HS-27A (cell line): ENCODE results near the gene APOL6.

Source experiments
- DNase-seq: peaks from one replicate; pipeline ENCODE4 v3.0.0-alpha.2; 2012; ENCODE audit warnings: low read depth, missing footprints

Gene APOL6

DNA sequence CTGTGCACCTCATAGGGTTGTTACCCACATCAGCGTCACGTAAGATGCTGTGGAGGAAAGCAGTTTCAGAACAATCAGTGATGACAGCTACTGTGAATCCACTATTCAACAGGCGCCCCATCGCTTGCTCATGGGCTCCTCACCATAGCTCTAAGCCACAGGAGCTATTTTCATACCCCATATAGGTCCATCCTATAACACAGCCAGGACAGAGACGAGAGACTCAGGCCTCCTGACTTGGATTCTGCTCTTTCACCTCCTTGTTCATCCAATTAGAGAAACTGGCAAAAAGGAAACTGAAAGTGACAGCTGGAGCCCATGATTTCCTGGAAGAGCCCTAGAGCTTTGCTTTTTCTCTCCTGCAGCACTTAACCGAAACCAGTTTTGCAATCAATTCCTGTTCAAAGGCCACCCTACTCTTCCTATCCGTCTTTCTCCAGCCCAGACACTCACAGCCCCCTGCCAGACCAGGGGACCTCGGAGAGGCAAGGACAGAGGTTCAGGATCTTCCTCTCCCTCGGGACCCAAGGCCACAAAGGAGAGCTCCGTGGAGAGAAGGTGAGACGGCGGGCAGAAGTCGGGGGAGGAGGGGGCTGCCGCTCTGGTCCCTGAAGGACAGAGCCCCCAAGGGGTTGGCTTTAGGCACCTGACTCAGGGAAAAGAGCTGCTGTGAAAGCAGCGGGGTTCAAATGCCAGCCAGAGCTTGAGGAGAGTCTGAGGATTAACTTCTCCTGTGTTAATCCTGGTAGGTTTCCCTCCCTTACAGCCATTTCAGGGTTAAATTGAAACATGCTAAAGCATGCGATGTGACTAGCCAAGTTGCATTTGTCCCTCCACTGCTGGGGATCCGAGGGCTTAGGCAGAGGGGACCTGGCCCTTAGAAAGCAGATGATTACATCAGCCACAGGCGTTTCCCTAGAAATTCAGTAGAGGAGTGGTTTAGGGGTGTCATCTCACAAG lies at the start of gene APOL6:
APOL6 (plus strand) TSS at position 381 of the 960 bp plus-strand sequence. CDS start 7,980 bp downstream, outside the sequence.
- DNase-seq: no peak

- DNase-seq: no peak
Observed at GRCh38 chr22:35599364-35599763, 48.9 kb upstream of the APOL6 start.

DNA sequence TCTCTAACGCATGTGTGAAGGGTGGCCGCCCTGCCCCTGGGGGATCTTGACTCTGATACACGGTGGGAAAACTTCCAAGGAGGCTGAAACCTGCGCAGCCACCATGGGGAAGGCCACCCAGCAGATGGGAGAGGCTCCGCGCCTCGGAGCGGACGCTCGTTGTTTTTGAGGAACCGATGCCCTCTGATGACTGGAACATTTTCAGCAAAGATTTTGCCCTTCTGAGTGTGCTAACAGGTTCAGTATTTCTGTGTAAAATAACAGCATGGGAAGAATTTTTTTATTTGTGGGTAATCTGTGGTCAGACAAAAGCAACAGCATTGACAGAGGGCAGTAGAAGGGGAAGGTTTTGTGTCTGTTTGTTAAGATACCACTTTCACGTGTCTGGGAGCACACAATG lies 47.8 kb upstream of the APOL6 start:
- DNase-seq: no peak

GRCh38 chr22:35601013-35601580 lies 47.1 kb upstream of the APOL6 start:
- DNase-seq: no peak

- no peak for DNase-seq
Observed at GRCh38 chr22:35601743-35602615, 46.3 kb upstream of the APOL6 start.

DNA sequence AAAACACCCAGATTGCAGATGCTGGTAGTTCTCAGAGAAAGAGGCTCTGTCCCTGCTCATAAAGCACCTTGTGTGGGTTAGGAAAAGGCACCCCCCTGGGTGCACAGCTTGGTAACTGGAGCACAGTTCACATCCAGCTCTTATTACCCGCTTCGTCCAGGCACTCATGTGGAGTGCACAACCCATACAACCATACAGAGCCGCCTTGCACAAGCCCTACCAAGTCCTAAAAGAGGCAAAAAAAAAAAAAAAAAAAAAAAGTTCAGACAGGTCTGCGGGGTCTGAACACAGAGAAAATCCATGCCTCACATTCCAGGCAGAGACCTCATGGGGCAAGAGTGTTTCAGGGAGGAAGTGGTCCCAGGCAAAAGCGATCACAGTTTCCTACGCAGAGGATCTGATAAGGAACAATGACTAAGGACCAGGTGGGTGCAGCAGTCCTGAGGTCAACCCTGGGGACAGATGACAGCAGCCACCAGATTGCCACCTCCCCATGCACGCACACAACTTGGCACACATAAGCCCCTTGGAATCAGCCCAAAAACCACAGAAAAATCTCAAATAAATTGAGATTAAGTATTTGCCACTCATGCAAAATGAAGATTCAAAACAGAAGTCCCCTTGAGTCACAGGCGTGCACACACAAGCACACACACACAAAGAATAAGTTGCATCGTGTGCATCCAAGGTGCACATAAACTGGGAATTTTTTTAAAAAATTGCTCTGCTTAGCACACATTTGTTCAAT lies 43.5 kb upstream of the APOL6 start:
- DNase-seq: no peak

DNA sequence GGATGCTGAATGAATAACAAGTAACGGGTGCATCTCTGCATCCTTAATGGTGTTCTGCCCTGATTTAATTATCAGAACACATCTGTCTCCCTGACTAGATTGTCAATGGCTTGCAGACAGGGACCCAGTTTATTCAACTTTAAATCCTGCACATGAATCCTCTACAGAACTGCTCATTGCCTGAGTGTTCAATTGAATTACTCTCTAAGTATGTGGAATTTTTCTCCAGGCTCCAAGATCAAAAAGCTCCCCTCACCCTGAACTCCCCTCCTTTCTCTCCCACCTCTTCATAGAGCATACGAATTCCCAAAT lies 42.9 kb upstream of the APOL6 start:
- DNase-seq: no peak

DNA sequence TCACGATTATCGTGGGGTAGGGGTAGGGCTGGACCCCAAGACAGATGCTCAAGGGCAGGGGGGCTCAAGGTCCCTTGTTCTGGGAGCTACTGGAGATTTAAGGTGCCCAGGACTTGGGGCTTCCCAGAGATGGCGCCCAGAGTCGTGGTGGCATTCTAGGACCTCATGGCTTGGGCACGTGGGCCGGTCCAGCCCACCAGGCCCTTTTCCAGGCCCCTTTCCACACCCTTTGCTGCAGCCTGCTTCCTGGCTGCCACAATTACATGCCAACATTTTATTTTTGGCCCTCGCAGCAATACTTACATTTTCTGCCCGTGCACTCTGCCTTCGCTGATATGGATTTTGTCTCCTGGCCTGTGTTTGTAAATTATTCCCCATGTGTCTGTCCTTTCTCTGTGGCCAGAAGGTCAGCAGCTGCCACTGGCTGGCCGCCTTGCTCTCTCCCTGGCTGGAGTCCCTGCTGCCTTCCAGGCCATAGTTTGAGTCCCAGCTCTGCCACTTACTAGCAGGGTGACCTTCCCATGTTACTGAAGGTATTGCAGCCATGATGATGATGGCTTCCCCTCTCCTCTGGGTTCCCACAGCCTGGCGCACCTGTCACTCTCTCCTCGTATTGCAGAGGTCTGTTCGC lies 42.3 kb upstream of the APOL6 start:
- DNase-seq: no peak

DNA sequence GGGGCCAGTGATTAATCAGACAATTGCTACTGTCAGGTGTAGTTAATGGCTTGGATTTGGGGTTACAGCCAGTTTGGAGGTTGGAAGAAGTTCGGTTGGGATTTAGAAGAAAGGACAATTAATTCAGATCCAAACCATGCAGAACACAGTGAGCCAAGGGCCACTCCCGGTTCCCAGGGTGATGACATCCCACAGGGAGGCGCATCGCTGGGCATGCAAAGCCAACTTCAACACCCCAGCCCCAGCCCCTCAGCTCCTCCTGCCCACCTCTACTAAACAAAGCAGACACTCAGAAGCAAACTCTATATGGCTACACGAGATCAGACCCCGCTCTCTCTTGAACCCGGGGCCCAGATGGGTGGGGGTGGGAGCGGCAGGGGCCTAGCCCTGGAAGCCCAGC lies 41.3 kb upstream of the APOL6 start:
- no peak for DNase-seq

- DNase-seq: no peak
Observed at GRCh38 chr22:35608088-35608487, 40.2 kb upstream of the APOL6 start.

DNA sequence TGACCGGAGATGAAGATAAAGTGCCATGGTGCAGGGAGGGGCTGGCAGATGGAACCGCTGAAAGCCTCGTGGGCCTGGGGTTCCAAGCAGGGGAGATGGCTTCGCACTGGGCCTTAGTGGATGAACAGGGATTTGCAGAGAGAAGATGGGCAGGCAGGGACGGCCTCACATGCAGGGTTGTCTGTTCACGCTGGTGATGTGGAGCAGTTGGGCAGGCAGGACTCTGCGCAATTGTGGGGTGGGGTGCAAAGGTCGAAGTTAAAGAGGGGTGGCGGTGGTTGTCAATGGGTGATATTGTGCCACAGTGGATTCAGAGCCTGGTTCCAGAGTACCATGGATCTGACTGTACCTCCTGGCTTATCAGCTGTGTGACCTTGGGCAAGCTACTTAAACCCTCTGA lies 39.0 kb upstream of the APOL6 start:
- DNase-seq: no peak

GRCh38 chr22:35609761-35610160 lies 38.5 kb upstream of the APOL6 start:
- DNase-seq: no peak

DNA sequence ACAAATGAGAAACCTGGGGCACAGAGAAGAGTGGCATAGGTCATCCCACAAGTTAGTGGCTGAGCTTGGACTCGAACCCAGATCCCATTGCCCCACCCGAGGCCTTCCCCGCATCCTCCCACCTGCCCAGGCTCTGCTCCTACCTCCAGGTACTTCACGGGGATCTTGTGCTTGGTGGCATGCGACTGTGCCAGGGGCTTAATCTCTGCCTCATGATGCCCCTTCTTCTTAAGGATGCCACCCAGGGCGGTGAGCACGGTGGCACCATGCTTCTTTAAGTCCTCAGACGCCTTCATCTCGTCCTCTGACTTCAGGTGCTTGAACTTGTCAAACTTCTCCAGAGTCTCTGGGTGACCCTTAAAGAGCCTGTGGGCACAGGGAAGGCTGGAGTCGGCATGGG lies 37.5 kb upstream of the APOL6 start:
- DNase-seq: no peak

DNA sequence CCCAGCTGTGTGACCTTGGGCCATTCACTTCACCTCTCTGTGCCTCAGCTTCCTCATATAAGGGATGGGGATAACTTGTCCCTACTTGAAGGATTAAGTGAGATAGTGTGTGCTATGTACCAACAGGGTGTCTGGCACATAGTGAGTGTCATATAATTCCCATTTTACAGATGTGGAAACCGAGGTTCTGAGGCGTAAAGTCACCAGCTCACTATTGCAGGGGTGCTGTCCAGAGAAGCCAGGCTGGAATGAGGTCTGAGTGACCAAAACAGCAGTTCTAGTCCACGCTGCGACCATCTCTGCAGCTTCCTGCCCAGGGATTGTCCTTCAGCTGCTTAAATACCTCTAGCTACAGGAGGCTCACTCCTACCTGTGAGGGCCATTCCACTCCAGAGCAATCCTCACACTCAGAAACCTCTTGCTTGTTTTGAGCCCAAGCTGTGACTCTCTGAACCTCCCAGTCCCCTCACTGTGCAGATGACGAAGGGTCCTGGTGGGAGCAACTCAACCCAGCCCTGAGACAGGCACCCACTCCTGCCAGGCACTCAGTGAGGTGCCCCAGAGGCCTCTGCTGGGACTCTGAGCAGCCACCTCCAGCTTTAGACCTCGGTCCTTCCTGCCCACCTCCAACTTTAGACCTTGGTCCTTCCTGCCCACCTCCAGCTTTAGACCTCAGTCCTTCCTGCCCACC lies 36.9 kb upstream of the APOL6 start:
- no peak for DNase-seq

DNA sequence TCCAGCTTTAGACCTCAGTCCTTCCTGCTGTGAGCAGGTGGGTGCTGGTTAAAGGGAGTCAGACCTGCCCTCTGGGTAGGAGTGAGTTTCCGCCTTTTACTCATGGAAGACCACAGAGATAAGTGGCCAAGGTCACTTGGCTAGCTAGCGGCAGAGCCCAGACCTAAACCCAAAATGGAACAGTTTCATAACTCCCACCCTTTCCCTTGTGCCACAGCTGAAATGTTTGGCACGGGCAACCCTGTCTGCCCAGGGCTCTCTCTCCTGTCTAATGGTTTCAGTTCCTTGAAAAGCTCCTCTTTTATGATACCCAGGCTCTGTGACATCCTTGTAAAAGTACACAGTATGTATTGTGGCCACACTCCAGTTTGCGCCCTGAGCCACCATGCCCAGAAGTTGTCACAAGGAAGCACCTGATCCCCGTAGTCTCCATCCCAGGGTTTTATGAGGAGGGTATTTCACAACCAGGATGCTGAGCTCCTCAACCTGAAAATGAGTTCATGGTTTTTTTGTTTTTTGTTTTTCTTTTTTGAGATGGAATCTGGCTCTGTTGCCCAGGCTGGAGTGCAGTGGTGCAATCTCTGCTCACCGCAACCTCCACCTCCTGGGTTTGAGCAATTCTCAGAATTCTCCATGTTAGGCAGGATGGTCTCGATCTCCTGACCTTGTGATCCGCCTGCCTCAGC lies 36.2 kb upstream of the APOL6 start:
- DNase-seq: no peak

DNA sequence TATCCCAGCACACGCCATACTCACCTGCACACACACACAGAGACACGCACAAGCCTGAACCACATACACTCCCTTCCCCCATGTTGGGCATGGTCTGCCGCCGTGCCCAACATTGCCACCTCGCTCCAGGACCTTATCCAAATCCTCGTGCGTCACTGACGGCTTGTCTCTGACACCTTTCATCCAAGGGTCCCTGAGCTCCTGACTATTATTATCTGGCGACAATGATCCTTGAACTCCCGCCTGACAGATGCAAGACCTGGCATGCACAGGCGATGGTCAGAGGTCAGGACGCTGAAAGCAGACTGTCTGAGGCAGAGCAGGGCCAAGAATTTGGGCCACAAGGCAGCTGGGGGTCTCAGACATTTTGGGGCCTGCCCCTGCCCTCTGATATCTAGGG lies 35.3 kb upstream of the APOL6 start:
- no peak for DNase-seq

- no peak for DNase-seq
Observed at GRCh38 chr22:35614404-35614803, 33.8 kb upstream of the APOL6 start.

- DNase-seq: no peak
Observed at GRCh38 chr22:35615156-35615555, 33.1 kb upstream of the APOL6 start.

GRCh38 chr22:35616043-35616442 lies 32.2 kb upstream of the APOL6 start:
- no peak for DNase-seq

DNA sequence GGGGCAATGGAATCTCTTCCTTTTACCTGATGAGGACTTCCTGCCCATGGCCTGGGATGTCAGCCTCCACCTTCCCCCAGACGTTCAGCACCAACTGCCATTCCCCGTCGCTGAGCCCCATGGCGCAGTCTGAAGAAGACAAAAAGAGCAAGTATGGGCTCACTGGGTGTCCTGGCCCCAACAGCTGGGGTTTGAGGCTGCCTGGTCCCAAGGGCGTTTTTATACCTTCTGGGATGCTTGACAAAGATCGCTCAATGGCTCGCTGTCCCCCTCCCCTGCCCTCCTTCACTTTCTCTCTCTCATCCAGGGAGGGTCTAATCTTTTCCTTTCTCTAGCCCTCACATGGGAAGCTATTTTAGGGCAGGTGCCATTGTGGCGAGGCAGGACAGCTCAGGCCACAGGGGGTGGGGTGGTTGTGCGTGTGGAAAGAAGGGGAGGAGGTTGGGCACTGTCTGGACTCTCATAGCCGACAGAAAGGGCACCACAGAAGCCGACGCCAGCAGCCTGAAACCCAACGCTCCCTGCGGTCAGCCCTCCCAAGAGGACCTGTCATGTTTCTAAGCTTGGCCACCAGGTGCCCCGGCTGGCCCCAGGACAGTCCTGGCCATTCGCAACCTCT lies 31.0 kb upstream of the APOL6 start, which contains the start of gene MB:
MB (minus strand) TSS at position 193 of the 619 bp plus-strand sequence; CDS start at position 121, 72 bp downstream.
- DNase-seq: no peak
